Activated CD8-positive, alpha-beta T cell treated with anti-CD3 and anti-CD28 coated beads, Interleukin-2, amount 10 ng/mL, durations not matched to agents 7 days and 5 days (primary cell): Measurements from ENCODE around the gene VEPH1. TPM values are rescaled to one million over a fixed set of nuclear protein-coding genes. Genes with fewer than 3 reads are reported as not detected.

ENCODE experiments used
- ATAC-seq: fragments of 150-1000 bp; cut with Tn5 transposase; one replicate; pipeline ENCODE4 v1.10.0; 2021; ENCODE audit warnings: moderate library complexity
- CTCF ChIA-PET: fragments of 350-600 bp; sonication (Branson Sonifier 250); formaldehyde crosslinking; loops from one replicate; lab custom pipeline; 2021; ENCODE audit warnings: antibody characterized with exemption; lab: Charles Lee
- POLR2A ChIA-PET: fragments of 350-600 bp; sonication (Branson Sonifier 250); formaldehyde crosslinking; loops from one replicate; lab custom pipeline; 2021; ENCODE audit warnings: antibody characterized with exemption; lab: Charles Lee
- DNase-seq: peaks from one replicate; pipeline ENCODE4 v3.0.0-alpha.2; 2020
- H3K27ac Mint-ChIP-seq: one replicate; pipeline ENCODE4 v1.8.0; 2021; ENCODE audit warnings: mild to moderate bottlenecking, mixed read lengths
- H3K27me3 Mint-ChIP-seq: one replicate; pipeline ENCODE4 v1.8.0; 2021; ENCODE audit warnings: low read depth, mixed read lengths
- H3K36me3 Mint-ChIP-seq: one replicate; pipeline ENCODE4 v1.8.0; 2021; ENCODE audit warnings: low read depth, mixed read lengths
- H3K4me1 Mint-ChIP-seq: one replicate; pipeline ENCODE4 v1.8.0; 2021; ENCODE audit warnings: low read depth, mixed read lengths
- H3K4me3 Mint-ChIP-seq: one replicate; pipeline ENCODE4 v1.8.0; 2021; ENCODE audit warnings: mild to moderate bottlenecking, mixed read lengths
- H3K9me3 Mint-ChIP-seq: one replicate; pipeline ENCODE4 v1.8.0; 2022; ENCODE audit warnings: mixed read lengths; ENCODE audit not compliant: insufficient read depth
- total RNA-seq, 2 experiments: library from RNA; stranded (reverse); gene quantifications; one replicate each; pipeline ENCODE4 v1.2.3, GENCODE V29; 2021

The VEPH1 gene
- total RNA-seq, 2 experiments from 2014 or later, result not detected

DNA sequence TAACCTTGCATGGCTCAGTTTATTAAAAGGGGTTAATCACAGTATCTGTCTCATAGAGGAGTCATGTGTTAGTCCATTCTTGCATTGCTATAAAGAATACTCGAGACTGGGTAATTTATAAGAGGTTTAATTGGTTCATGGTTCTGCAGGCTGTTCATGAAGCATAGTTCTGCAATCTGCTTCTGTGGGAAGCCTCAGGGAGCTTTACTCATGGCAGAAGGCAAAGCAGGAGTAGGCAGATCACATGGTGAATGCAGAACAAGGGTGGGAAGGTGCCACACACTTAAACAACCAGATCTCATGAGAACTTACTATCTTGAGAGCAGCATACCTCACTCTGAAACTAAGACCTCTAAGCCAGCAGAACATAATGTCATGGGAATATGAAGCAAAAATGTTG lies 108.8 kb downstream of the VEPH1 start:
- ATAC-seq (no peak), DNase-seq (no peak)
- Mint-ChIP-seq H3K4me3 (no peak overlapping the region), H3K27me3 (no peaks in the 10 kb centered on the region), H3K27ac (no peak overlapping the region), H3K9me3 (no peaks in the 10 kb centered on the region), H3K36me3 (no peaks in the 10 kb centered on the region), H3K4me1 (no peaks in the 10 kb centered on the region)
- ChIA-PET CTCF (no interaction called here), POLR2A (no interaction called here)

DNA sequence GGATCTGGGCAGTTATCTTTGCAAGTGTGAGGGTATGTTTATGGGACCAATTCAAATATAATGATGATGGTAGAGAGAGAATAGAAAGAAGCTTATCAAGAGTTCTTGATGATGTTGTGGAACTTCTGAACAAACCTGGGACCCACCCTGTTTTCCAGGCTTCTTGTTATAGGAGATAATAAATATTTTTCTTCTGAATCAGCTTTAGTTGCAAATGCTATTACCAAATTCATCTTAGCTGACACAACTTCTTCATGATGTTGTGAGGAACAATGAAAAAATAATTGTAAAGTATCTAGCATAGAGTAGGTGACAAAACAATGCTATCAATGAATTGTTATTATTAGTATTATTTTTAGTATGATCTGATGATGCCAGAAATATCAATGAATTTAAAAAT lies 110.1 kb downstream of the VEPH1 start:
- ATAC-seq (no peak), DNase-seq (no peak)
- Mint-ChIP-seq H3K4me3 (no peak overlapping the region), H3K36me3 (no peaks in the 10 kb centered on the region), H3K27ac (no peak overlapping the region), H3K9me3 (no peaks in the 10 kb centered on the region), H3K27me3 (no peaks in the 10 kb centered on the region), H3K4me1 (no peaks in the 10 kb centered on the region)
- CTCF ChIA-PET, result no interaction called here
- POLR2A ChIA-PET, result no interaction called here

DNA sequence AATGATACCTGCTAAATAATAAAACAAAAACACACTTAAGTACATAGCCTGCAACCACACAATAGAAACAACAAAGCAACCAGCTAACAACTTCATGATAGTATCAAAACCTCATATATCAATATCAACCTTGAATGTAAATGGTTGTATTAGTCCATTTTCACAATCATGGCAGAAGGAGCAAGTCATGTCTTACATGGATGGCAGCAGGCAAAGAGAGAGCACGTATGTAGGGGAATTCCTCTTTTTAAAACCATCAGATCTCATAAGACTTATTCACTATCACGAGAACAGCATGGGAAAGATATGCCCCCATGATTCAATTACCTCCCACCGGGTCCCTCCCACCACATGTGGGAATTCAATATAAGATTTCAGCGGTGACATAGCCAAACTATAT lies 111.1 kb downstream of the VEPH1 start:
- Mint-ChIP-seq H3K36me3 (no peaks in the 10 kb centered on the region), H3K4me3 (no peak overlapping the region), H3K9me3 (no peaks in the 10 kb centered on the region), H3K4me1 (no peaks in the 10 kb centered on the region), H3K27me3 (peaks cover 3% of the 10 kb centered on the region), H3K27ac (no peak overlapping the region)
- POLR2A ChIA-PET, result no interaction called here
- CTCF ChIA-PET, result no interaction called here
- no peak for ATAC-seq
- no peak for DNase-seq

DNA sequence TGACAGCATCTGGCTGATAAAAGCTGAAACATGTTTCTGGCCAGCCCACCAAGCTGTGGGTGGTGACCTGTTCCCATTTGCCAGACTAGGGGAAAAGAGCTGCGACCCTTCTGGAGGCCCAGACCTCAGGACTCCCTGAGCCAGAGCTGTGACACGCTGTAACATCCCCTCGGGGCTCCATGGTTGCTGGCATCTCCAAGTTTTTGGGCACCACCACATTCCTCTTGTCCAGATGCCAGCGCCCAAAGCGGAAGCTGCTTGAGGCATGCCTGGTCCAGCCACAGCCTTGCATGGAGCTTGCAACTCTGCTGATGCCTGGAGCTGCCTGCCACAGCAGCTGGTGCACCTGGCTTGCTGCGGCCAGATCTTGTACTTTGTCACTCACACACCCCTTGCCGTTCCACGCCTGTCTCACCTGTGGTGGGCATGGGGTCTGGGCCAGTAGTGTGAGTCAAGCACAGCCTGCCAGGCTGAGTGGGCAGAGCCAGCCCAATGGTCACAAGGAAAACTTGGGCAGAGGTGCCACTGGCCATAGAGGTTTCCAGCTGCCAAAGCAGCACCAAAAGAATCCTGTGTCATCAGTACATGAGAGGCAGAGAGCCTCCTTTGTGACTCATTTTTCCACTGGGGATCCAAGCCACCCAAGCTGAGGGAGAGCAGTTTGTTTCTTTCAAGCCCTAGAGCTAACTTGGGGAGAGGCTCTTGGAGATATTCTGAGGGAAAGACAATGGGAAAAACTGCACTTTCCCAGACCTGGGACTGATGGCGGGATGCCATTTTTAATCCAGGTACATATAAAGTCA lies 112.3 kb downstream of the VEPH1 start:
- no peaks in the 10 kb centered on the region for H3K9me3 Mint-ChIP-seq
- H3K36me3 Mint-ChIP-seq, result no peaks in the 10 kb centered on the region
- H3K27ac Mint-ChIP-seq, result no peak overlapping the region
- no peak for DNase-seq
- no peak for ATAC-seq
- H3K4me3 Mint-ChIP-seq, result no peak overlapping the region
- ChIA-PET CTCF (no interaction called here), POLR2A (no interaction called here)
- H3K4me1 Mint-ChIP-seq, result no peaks in the 10 kb centered on the region
- H3K27me3 Mint-ChIP-seq, result peaks cover 3% of the 10 kb centered on the region

DNA sequence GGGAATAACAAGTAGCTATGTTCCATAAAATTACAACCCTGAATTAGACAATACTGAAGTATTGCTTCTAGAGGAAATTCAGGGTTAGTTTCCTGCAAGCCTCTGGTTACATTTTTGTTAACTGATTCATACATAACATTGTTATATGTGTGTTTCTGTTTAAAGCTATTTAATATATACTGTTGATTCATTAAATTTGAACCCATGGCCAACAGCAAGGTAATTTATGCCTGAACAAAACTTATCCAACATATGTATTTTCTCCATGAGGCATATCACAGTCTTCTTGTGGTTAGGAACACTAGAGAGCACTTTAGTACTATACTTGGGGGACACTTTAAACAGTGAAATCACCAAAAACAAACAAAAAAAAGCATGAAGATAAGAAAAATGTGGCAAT lies 114.2 kb downstream of the VEPH1 start:
- Mint-ChIP-seq H3K4me1 (no peaks in the 10 kb centered on the region), H3K27me3 (peaks cover 3% of the 10 kb centered on the region), H3K9me3 (no peaks in the 10 kb centered on the region), H3K36me3 (no peaks in the 10 kb centered on the region), H3K27ac (no peak overlapping the region), H3K4me3 (no peak overlapping the region)
- CTCF ChIA-PET, result no interaction called here
- POLR2A ChIA-PET, result no interaction called here
- no peak for DNase-seq
- no peak for ATAC-seq

DNA sequence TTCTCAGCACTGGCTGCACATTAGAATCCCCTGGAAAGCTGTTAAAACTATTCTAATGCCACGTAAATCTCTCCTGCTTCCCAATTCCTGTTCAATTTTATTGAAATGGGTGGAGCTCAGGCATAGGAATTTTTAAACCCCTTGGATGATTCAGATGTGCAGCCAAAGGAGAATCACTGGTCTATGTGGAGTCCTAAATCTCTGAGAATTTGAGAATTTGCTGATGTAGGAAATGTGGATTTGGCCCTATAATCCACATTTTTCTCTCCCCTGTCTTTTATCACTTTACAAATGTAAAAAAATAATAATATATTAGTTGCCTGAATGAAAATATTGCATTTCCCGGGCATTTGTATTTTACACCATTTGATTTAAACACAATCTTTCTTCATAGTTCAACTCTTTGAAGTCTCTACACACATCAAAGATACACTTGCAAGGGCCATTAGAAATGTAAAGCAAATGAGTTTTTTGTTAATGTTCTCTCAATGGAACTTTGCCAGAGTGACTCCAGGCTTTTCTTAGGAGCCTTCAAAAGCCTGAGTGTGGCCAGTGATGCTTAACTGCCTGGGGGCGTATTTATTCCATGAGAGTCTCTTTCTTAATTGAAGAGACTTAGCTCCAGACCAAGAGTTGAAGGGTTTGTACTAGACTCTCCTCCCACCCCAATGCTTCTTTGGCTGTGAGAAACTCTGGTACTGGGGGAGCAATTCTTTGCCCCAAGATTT lies 115.3 kb downstream of the VEPH1 start:
- H3K36me3 Mint-ChIP-seq, result no peaks in the 10 kb centered on the region
- H3K27ac Mint-ChIP-seq, result no peak overlapping the region
- no peak for ATAC-seq
- CTCF ChIA-PET, result no interaction called here
- no peaks in the 10 kb centered on the region for H3K9me3 Mint-ChIP-seq
- POLR2A ChIA-PET, result no interaction called here
- H3K4me3 Mint-ChIP-seq, result no peak overlapping the region
- no peaks in the 10 kb centered on the region for H3K4me1 Mint-ChIP-seq
- no peak for DNase-seq
- H3K27me3 Mint-ChIP-seq, result peaks cover 3% of the 10 kb centered on the region

DNA sequence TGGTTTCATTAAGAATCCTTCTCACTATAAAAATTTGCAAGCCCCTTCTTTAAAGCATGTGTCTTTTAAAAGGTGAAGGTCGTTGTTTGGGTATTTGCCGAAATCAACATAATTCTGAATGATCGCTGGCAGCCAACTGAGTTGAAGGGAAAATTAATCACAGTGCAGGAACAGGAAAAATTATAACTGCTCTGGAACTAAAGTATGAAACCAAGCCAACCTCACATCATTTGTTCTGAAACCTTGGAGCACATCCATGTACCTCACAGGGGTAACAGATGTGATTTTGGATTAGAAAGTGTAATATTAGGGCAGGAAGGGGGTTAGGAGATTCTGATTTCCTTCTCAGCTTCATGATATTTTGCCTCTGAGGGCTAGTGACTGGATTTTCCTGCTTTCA lies 118.7 kb downstream of the VEPH1 start:
- Mint-ChIP-seq H3K4me3 (no peak overlapping the region), H3K36me3 (no peaks in the 10 kb centered on the region), H3K27ac (no peak overlapping the region), H3K9me3 (no peaks in the 10 kb centered on the region), H3K27me3 (peaks cover 3% of the 10 kb centered on the region), H3K4me1 (no peaks in the 10 kb centered on the region)
- DNase-seq (no peak), ATAC-seq (no peak)
- ChIA-PET POLR2A (no interaction called here), CTCF (no interaction called here)

- DNase-seq (no peak), ATAC-seq (no peak)
- POLR2A ChIA-PET, result no interaction called here
- H3K27me3 Mint-ChIP-seq, result peaks cover 3% of the 10 kb centered on the region
- CTCF ChIA-PET, result no interaction called here
- H3K36me3 Mint-ChIP-seq, result no peaks in the 10 kb centered on the region
- H3K4me1 Mint-ChIP-seq, result no peaks in the 10 kb centered on the region
- H3K4me3 Mint-ChIP-seq, result no peak overlapping the region
- no peak overlapping the region for H3K27ac Mint-ChIP-seq
- H3K9me3 Mint-ChIP-seq, result no peaks in the 10 kb centered on the region
These were observed 119.2 kb downstream of the VEPH1 start for GRCh38 chr3:157384031-157384430.

DNA sequence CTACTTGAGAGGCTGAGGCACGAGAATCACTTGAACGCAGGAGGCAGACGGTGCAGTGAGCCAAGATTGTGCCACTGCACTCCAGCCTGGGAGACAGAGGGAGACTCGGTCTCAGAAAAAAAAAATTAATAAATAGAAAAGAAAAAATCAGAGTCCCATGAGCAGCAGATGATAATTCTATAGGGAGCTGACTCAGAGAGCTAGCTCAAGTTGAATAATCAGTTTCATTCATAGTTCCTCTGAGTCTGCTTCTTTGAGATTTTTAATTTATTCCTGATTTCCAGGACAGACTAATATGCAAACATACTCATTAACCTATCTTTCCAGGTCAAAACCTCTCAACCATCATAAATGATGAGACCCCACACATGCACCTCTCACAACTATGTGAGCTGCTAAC lies 121.6 kb downstream of the VEPH1 start:
- CTCF ChIA-PET, result no interaction called here
- Mint-ChIP-seq H3K27me3 (no peaks in the 10 kb centered on the region), H3K4me1 (no peaks in the 10 kb centered on the region), H3K27ac (no peak overlapping the region), H3K4me3 (no peak overlapping the region), H3K9me3 (no peaks in the 10 kb centered on the region), H3K36me3 (no peaks in the 10 kb centered on the region)
- ATAC-seq, result no peak
- no peak for DNase-seq
- POLR2A ChIA-PET, result no interaction called here

GRCh38 chr3:157379525-157380140 lies 123.6 kb downstream of the VEPH1 start:
- ChIA-PET CTCF (no interaction called here), POLR2A (no interaction called here)
- ATAC-seq (no peak), DNase-seq (no peak)
- H3K4me3 Mint-ChIP-seq, result no peak overlapping the region
- no peaks in the 10 kb centered on the region for H3K4me1 Mint-ChIP-seq
- H3K27me3 Mint-ChIP-seq, result no peaks in the 10 kb centered on the region
- no peaks in the 10 kb centered on the region for H3K36me3 Mint-ChIP-seq
- H3K27ac Mint-ChIP-seq, result no peak overlapping the region
- no peaks in the 10 kb centered on the region for H3K9me3 Mint-ChIP-seq

GRCh38 chr3:157376603-157377300 lies 126.5 kb downstream of the VEPH1 start:
- CTCF ChIA-PET, result no interaction called here
- Mint-ChIP-seq H3K4me3 (no peak overlapping the region), H3K36me3 (no peaks in the 10 kb centered on the region), H3K4me1 (no peaks in the 10 kb centered on the region), H3K27me3 (no peaks in the 10 kb centered on the region), H3K27ac (no peak overlapping the region), H3K9me3 (no peaks in the 10 kb centered on the region)
- POLR2A ChIA-PET, result no interaction called here
- ATAC-seq, result no peak
- DNase-seq, result no peak
